Stimulated activated CD8-positive, alpha-beta memory T cell treated with anti-CD3 and anti-CD28 coated beads, Interleukin-7, amount 100 ng/mL, for 4 hours (primary cell): Measurements from ENCODE around the gene RNF144A.
A peak's percentile ranks its signal among the peaks of the same experiment; 100 is the strongest.
"Not testable (repeated sequence)": the region's sequence is repeated elsewhere in the genome, so short reads cannot be mapped to it uniquely, and the experiment has no call there.

Experiments
- DNase-seq, 2 donors: peaks; one replicate each; pipeline ENCODE4 v3.0.0-alpha.2; 2020; ENCODE audit warnings: low read depth in 2 of 2

RNF144A gene, protein sequence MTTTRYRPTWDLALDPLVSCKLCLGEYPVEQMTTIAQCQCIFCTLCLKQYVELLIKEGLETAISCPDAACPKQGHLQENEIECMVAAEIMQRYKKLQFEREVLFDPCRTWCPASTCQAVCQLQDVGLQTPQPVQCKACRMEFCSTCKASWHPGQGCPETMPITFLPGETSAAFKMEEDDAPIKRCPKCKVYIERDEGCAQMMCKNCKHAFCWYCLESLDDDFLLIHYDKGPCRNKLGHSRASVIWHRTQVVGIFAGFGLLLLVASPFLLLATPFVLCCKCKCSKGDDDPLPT

DNA sequence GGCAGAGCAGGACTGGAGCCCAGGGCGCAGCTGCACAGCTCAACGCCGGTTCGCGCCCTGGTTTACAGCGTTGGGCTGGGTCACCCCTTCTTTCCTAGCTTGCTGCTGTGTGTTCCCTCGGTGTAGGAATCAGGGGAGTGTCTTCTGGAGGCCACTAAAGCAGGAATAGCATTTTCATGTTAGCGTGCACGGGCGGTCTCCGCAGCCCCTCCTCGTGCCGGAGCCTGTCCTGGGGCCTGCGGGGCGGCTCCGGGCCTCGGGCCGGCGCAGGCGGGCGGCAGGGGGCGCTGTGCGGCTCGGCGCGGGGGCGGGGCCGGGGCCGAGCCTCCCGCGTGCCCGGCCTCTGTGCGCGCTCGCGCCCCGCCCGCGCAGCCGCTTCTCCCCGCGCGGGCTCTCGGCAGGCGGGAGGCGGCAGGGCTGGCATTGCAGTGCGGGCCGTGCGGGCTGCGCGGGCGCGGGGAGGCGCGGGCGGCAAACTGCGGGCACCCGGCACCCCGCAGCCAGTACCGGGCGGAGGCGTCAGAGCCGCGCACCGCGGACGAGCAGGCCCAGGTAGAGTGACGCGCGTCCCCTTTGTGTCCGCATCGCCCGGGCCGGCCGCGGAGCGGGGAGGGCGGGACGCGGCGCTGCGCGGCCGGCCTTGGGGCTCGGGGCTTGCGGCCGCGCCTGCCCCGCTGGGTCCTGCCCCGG is at the start of gene RNF144A:
Gene RNF144A (plus strand): TSS at position 342 of the 690 bp plus-strand sequence. CDS start 79,515 bp downstream, outside the sequence.
- DNase-seq = peak; percentile 20 to 70

DNA sequence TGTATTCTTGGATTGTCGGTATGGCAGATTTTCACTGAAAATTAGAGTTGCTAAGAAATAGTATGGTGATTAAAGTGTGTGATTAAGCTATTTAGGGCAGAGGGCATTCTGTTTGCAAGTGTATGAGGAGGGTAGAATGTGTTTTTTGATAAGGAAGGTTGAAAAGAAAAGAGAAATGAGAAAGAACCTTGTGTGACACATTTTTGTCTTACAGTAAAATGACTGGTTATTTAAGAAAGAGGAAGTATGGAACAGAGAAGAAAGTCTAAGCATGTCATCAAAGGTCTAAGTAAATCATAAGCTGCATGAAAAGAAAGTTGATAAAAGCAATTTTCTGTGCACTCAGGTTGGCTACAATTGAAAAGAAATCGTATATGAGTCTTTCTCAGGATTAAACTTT is 44.8 kb upstream of the RNF144A start:
- no peak for DNase-seq

DNA sequence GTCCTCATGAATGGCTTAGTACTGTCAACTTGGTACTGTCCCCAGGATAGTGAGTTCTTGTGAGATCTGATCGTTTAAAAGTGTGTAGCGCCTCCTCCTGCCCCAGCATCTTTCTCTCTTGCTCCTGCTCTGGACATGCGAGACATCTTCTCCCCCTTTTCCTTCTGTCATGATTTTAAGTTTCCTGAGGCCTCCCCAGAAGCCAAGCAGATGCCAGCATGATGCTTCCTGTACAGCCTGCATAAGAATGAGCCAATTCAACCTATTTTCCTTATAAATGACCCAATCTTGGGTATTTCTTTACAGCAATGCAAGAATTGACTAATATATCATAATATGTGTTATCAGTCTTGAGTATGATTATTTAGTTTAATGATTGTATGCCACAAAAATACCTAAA is 43.2 kb upstream of the RNF144A start:
- no peak for DNase-seq

DNA sequence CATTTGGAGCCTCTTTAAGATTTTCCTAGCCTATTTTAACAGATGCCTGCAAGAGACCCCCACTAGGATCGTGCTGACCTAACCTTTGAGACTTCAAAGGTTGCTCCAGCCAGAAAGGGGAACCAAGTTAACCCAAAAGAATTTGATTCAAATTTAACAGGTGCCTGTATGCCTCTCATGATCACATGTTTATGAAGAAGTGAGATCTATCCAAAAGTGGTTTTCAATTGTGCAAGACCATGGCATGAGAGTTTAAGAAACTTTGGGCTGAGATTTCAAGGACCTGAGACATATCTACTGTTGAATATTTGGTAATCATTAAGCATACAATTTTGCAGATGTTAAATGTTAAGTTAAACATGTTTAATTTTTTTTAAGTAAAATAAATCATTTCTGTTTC is 40.9 kb upstream of the RNF144A start:
- DNase-seq = no peak

DNA sequence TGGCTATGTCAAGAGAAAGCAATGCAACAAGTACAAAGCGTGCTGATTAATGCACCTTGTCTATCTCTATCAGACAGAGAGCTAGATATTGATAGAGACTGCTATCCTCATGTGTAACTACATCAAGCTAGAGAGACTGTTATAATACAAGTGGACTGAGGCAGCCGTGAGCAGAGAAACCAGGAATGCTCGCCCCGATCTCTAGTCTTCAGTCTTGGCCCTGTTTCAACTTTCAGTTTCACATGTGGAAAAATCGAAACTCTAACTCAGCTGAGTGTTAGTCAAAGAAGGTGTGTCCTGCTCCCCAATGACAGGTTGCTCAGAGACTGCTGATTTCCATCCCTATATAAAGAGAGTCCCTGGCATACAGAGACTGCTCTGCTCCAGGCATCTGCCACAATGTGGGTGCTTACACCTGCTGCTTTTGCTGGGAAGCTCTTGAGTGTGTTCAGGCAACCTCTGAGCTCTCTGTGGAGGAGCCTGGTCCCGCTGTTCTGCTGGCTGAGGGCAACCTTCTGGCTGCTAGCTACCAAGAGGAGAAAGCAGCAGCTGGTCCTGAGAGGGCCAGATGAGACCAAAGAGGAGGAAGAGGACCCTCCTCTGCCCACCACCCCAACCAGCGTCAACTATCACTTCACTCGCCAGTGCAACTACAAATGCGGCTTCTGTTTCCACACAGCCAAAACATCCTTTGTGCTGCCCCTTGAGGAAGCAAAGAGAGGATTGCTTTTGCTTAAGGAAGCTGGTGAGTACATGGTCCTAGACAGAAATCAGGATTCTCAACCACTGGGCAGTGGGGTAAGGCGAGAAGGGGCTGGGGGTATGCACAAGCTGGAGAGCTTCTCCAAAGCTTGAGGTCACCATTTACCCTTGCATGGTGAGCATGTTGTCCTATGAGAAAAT is 39.6 kb upstream of the RNF144A start, which contains the start of gene RSAD2:
Gene RSAD2 (plus strand): TSS at position 376 of the 903 bp plus-strand sequence. CDS start 24 bp downstream, at position 400.
- no peak for DNase-seq

DNA sequence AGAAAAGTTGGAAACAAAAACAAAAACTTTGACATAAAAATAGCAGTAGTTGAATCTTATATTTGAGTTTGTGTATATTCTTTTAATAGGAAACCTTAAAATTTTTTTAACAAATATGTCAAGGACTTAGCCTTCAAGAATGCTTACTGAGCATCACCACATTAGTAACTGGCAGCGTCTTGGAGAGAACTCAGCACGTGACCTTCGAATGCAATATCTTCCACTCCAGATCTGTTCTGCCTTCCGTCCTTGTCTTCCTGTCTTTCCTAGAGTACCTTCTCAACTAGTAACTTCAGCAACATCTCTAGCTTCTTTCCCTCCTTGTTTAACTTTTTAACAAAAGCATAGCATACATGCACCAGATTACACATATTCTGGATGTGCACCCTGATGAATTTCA is 38.7 kb upstream of the RNF144A start:
- no peak for DNase-seq

DNA sequence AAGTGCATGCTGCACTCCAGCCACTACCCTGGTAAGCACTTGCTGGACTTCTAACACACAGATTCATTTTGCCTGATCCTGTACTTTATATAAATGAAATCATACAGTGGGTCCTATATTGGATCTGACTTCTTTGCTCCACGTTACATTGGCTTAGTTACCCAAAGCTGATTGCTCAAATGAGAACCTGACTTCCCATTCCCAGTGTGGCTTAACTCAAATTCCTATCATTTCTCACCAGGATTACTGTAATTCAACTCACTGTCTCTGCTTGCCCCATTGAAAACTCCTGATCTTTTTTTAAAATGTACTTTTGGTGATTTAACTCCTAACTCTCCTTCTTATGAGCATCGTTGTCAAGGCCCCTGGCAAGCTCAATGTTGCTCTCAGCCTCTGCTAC is 38.2 kb upstream of the RNF144A start:
- no peak for DNase-seq

DNA sequence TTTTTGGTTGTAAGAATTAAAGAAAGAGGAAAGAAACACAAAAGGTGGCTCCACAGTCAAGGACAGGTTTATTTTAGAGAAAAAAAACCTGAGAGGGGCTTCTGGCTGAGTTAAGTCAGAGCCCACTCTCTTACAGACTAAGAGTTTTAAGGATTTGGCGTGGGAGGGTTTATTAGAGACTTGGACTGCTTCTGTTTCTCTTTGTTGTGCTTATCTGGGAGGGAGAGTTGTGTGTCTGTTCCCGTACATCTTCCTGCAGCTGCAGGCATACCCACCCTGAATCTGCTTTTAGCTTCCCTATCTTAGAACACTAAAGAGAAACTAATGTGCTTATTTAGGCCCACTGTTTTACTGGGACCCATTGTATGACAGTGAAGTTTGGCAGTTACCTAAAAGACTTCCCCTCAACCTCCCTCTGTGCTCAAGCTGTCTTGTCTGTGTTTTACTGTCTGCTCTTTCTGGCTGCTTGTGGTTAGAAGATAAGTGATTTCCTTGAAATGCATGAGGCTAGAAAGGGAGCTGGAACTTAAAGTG is 36.9 kb upstream of the RNF144A start:
- no peak for DNase-seq

DNA sequence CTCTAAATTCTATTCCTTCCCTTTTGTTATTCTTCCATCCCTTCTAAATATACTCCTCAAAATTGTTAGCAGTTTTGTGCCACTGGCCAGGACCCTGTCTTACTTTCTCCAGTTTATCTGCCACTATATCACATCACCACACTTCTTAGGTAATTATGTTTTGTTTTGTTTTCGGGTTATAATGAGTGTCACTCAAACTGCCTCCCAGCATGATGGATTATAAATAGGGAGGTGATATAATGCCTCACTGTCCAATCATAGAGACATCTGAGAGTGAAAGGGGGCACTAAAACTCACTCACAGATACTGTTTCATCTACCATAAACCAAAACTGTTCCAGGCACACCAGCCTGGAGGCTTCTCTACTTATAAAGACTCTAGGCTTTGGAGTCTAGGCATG is 36.2 kb upstream of the RNF144A start:
- no peak for DNase-seq

DNA sequence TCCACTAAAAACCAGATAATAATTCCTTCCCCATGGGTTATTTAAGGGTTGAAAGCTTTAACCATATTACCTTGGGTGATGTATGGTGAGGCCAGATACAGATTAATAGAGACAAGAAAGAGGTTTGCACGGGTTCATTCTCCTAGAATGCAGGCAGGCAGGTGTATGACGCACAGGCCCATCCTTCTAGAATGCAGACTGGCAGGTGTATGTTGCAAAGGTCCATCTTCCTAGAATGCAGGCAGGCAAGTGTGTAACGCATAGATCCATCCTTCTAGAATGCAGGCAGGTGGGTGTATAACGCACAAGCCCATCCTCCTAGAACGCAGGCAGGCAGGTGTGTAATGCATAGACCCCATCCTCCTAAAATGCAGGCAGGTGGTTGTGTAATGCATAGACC is 35.7 kb upstream of the RNF144A start:
- no peak for DNase-seq

DNA sequence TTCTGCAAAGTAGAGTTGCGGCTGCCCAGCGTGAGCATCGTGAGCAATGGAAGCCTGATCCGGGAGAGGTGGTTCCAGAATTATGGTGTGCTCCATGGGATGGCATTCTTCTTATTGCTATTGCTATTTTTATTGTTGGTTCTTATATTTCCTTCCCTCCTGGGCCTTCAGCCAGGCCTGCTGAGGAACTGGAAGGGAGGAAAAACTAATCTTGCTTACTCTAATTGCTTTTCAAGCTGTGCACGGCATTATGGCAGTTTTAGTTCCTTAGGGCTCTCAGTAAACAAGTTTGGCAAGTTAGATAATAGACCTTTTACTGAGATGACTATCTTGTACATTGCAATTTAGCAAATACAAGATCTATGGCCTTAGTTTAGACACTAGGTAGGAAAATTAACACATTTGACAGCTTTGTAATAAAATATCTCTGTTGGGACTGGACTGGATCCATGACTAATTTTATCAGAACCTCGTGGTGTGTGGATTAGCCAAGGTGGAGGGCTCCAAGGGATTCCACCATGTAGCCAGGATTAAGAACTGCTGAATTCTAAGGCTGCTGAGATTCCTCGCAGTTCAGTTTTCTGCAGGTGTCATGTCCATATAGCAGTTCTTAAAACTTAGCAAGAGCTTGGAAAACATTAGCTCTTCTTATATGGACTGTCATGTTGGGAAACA is 33.6 kb upstream of the RNF144A start:
- no peak for DNase-seq

DNA sequence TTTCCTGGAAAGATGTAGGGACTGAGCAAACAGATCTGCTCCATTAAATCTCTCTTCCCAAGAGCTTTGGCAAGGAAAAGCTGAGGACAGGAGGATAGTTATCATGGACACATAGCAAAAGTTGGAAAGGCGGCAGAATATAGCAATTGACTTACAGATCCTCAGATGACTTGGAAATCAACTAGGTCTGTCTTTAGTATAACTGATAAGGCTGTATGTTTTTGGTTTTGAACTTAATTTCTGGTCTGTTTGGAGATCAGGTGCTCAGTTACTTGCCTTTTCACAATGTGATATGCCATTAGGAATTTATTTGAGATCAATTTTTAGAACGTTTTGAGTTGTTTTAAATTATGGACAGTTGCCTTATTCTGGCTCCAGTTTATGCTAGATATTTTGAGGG is 31.7 kb upstream of the RNF144A start:
- no peak for DNase-seq

DNA sequence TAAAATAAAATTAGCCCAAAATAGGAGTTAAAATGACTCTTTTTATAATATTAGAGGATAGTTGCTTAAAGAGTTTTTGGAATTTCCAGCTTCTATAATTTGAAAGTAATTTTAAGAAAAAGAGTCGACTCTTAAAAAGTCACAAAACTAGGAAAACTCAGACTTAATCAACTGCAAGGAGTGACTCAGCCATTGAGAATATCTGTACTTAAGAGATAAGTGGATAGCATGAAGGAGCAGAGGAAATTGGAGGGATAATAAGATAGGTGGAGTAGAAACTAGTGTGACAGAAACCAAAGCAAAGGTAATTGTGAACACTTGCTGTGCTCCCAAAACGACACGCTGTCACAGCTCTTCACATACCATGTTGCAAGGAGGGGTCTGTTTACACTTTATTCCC is 31.2 kb upstream of the RNF144A start:
- no peak for DNase-seq

DNA sequence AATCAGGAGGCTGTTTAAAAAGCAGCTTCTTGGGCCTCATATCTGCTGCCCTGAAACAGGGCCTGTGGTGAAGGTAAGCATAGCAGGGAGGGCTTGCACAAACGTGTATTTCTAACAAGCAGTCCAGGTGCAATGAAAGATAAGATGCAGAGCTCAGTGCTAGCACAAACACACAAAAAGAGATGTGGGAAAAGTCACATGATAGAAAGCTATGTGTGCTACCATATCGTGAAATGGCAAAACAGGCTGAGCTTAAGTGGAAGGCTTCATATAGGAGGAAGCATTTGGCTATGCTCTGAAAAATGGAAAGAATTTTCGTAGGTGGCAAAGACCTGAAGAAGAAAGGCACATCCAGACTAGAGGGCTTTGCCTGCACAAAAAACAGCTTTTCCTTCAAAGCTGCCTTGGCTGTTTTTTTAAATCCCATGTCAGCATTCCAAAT is 29.4 kb upstream of the RNF144A start:
- no peak for DNase-seq

DNA sequence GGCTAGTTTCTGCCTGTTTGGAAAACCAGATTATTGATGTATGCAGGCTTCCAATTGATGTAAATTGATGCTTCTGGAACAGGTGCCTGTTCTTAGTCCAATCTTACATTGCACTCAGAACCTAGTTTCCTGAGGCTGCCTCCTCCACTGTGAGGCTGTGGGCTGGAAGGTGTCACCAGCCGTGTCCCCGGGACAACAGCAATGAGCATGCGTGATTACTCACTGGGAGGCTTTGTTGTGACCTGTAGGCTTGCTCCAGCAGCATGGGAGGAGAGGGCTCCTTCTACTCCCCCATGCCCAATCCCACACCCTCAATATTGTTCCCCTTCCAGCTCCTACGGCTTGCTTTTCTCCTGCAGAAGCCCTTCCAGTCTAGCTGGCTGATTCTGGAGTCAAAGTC is 28.5 kb upstream of the RNF144A start:
- no peak for DNase-seq

DNA sequence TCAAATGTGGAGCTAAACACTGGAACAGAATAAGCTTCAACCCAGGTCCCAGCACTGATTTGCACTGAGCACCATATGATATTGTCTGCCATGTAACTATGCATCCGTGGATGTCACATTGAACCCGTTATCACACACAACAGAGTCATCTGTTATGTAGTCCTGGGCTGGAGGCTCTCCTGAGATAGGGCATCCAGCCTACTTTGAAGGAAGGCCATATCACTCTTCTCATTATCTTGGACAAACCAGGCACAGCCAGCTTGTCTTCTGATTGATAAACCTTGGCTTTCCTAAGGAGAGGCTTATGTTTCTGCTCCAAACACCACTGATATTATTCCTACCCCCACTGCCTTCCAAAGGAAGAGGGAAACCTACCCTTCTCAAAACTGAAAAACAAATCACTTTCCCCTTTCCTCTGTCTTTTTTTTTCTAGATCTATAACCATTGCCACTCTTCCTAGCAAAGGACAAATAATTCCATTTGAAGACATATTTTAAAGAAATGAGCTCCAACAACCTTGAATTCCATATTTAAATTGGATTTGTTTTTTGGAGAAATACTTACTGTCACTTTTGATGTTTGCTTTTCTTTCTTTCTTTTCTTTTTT is 23.2 kb upstream of the RNF144A start:
- DNase-seq = no peak

DNA sequence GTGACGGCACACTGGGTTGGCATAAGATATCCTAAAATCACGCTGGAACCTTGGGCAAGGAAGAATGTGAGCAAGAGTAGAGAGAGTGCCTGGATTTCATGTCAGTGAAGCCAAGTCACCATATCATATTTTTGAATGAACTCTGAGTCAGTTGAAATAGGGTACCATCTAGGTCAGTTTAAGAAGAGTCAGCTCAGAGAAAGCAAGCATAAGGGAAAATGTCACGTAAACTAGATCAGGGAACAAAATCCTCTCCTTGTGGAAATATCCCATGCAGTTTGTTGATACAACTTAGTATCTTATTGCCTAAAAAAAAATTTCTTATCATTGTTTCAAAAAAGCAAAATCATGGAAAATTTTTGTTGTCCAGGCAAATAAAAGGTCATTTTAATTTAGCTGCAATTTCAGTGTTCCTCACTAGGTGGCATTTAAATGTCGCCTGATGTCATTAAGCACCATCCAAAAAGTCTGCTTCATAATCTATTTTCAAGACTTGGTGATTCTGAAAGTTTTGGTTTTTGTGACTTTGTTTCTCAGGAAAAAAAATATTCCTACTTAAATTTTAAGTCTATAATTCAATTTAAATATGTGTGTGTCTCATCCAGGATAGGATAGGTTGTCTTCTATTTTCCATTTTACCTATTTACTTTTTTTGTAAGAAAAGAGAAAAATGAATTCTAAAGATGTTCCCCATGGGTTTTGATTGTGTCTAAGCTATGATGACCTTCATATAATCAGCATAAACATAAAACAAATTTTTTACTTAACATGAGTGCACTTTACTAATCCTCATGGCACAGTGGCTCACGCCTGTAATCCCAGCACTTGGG is 20.1 kb upstream of the RNF144A start:
- no peak for DNase-seq

DNA sequence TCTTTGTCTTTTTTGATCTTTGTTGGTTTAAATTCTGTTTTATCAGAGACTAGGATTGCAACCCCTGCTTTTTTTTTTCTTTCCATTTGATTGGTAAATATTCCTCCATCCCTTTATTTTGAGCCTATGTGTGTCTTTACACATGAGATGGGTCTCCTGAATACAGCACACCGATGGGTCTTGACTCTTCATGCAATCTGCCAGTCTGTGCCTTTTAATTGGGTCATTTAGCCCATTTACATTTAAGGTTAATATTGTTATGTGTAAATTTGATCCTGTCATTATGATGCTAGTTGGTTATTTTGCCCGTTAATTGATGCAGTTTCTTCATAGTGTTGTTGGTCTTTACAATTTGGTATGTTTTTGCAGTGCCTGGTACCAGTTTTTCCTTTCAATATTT is 14.6 kb upstream of the RNF144A start:
- not testable (repeated sequence) for DNase-seq

DNA sequence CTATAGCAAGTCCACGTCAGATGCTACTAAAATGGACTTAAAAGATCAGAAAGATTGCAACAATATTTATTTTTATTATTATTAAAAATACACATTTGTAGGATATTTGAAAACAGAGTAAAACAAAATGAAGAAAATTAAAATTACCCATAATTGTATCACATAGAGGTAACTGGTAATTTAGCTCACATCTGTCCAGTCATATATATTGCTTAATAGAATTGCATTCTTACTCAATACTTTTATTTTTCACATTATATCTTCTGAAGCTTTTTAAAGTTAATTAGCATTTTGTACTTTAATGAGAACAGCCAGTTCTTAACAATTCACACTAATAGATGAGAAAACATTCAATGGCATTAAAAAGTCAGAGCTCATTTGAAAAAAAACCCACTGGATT is 11.5 kb upstream of the RNF144A start:
- no peak for DNase-seq

DNA sequence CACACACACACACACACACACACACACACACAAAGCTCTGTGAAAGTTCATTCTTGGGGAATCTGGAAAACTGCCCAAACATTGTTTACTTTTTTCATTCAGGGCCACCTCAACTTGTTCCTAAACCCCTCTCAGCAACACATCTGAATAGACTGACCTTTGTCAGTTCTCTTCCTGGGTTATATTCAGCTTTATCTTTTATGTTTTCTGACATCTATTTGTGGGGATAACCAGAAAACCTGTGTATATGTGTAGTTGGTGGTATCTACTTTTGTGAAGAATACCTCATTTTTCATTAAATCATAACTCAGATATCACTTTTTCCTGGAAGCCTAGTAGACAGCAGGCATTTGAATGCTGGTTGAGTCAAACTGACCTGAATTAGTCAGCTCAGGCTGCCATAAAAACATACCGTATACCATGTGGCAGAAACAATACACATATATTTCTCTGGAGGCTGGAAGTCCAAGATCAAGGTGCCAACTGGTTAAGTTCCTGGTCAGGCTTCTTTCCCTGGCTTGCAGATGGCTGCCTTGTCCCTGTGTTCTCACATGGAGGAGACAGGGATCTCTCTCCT is 11.0 kb upstream of the RNF144A start:
- no peak for DNase-seq
